Suprapubic skin (tissue), 3 donors: ENCODE measurements around the gene ZNF467.

Experiments
- POLR2AphosphoS5 ChIP-seq, 3 donors: sonication (generic); formaldehyde crosslinking; IDR thresholded peaks; one replicate each; pipeline ENCODE4 v1.6.1; 2017; ENCODE audit warnings: antibody characterized with exemption in 3 of 3
- TF ChIP-seq, protein P1 (sequence below), 2 donors: fragments of 200-600 bp in 1 of 2; fragments of 450-650 bp in 1 of 2; sonication (generic) in 1 of 2; IDR thresholded peaks; one replicate each; pipeline ENCODE4 v1.5.1; 2016 to 2019; ENCODE audit warnings: antibody characterized with exemption in 2 of 2, mild to moderate bottlenecking in 1 of 2, moderate library complexity in 1 of 2

- TF ChIP-seq, protein P1, sequence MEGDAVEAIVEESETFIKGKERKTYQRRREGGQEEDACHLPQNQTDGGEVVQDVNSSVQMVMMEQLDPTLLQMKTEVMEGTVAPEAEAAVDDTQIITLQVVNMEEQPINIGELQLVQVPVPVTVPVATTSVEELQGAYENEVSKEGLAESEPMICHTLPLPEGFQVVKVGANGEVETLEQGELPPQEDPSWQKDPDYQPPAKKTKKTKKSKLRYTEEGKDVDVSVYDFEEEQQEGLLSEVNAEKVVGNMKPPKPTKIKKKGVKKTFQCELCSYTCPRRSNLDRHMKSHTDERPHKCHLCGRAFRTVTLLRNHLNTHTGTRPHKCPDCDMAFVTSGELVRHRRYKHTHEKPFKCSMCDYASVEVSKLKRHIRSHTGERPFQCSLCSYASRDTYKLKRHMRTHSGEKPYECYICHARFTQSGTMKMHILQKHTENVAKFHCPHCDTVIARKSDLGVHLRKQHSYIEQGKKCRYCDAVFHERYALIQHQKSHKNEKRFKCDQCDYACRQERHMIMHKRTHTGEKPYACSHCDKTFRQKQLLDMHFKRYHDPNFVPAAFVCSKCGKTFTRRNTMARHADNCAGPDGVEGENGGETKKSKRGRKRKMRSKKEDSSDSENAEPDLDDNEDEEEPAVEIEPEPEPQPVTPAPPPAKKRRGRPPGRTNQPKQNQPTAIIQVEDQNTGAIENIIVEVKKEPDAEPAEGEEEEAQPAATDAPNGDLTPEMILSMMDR (IDR thresholded peaks at IDR 0.05), result no peak
- no peak for TF ChIP-seq POLR2AphosphoS5 (IDR thresholded peaks at IDR 0.05)
Observed at GRCh38 chr7:149729586-149729982, 43.8 kb downstream of the ZNF467 start.
